Measurements from ENCODE around the gene PKIG. TPM values are rescaled to one million over a fixed set of nuclear protein-coding genes. Genes with fewer than 3 reads are reported as not detected.

The PKIG gene
- polyA plus RNA-seq, 1 of the 3 experiments (the other 2 are of a cell fraction), result 92.9 TPM

DNA sequence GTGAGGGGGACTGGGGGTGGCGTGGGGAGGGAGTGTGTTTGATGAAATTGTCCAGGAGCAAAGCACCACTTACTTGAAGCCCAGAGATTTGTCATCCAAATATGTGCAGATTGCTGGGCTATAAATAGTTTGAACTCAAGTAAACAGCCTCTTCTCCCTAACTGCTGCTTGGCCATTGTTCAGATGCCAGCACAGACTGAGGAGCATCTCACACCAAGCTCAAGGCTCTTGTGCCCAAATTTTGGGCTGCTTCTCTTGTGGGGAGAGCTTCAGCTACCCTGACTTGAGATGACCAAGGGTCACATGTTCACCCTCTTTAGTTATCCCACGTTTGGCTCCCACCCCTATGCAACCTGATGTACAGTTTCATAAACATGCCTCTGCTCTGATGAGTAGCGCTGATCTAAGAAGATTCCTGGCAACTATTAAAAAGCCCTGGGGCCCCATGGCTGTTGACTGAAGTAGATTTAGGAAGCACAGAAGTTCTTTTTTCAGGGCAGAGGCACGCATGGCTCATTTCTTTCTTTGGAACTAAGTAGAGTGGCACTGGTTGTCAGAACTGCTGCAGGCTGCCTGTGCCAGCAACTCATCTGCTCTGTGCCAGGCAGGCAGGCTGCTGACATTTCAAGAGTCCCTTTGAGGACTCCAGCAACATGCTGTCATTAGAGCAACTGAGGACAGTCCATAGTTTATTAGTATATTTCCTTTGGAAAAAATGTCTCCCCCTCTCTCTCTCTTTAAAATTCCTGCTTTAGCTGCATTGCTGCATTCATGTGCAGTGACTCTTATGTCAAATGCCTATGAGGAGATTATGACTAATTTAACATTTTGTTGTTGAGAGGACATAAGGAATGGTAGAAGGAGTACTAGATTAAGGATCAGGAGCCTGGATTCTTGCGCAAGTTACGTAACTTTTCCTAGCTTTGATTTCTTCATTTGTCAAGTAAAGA, 9.6 kb upstream of the PKIG start (continued):
- TF ChIP-seq EP300 (IDR thresholded peaks at IDR 0.05; ENCODE audit: borderline replicate concordance in 1 of 2, low read depth in 1 of 2, low read length in 1 of 2) (peak in 1 of 2 experiments; percentile 34; a peak in 1 of 4 replicates), FOXM1 (IDR thresholded peaks at IDR 0.05; ENCODE audit: low read depth) (0 out of 2 replicates have a peak, but pooled peaks have one; percentile 32), FOXJ3 (CRISPR knock-in tag; IDR thresholded peaks at IDR 0.05) (no peak), USF2 (IDR thresholded peaks at IDR 0.05; ENCODE audit: borderline replicate concordance, low read depth, low read length) (no peak), POLR2AphosphoS5 (IDR thresholded peaks at IDR 0.05; ENCODE audit: low read depth, low read length) (peak; percentile 57)
- TF ChIP-seq, protein P1, sequence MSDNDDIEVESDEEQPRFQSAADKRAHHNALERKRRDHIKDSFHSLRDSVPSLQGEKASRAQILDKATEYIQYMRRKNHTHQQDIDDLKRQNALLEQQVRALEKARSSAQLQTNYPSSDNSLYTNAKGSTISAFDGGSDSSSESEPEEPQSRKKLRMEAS (IDR thresholded peaks at IDR 0.05; ENCODE audit: low read depth), result peak; percentile 9; the same call in 1 of the 2 replicates

DNA sequence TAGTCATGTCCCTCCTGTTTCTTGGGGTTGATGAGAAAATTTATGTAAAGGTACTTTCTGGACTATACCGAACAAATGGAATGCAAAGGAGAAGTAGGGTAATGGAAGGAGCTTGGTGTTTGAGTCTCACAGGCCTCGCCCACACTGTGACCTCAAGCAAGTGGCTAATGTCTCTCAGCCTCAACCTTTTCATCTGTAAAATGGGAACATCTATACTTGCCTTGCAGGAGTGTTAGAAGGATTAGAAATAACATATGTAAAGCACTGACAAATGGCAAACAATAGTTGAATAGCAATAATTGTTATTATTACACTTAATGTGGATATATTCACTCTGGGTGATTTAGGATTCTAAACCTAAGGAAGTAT, 8.9 kb upstream of the PKIG start:
- no peaks in the 10 kb centered on the region for H4K20me1 ChIP-seq (ENCODE audit: insufficient read depth)
- POLR2A ChIA-PET, result no interaction called here
- peaks cover 14 to 26% of the 10 kb centered on the region in 2 experiments; a peak in 3 of 4 replicates for H3K4me1 ChIP-seq (ENCODE audit: control insufficient read depth in 1 of 2, insufficient read depth in 2 of 2, low read depth in 1 of 2, low read length in 1 of 2)
- H3K4me3 ChIP-seq (ENCODE audit: low read depth in 2 of 2, low read length in 1 of 2), result no peak overlapping the region; a peak in 1 of 4 replicates
- H3K9me2 ChIP-seq, result no peaks in the 10 kb centered on the region
- peak overlapping the region; percentile 83 to 97 for H3K27ac ChIP-seq (ENCODE audit: low read depth in 2 of 2, low read length in 1 of 2)
- TF ChIP-seq TEAD4 (IDR thresholded peaks at IDR 0.05; ENCODE audit: borderline replicate concordance, insufficient read depth), result no peak
- TF ChIP-seq NRF1 (IDR thresholded peaks at IDR 0.05; ENCODE audit: low read depth, low read length), result no peak
- no peak for TF ChIP-seq GABPA (IDR thresholded peaks at IDR 0.05; ENCODE audit: low read depth)
- no peak for TF ChIP-seq USF2 (IDR thresholded peaks at IDR 0.05; ENCODE audit: borderline replicate concordance, low read depth, low read length)
- no peak for TF ChIP-seq TCF12 (IDR thresholded peaks at IDR 0.05)
- TF ChIP-seq, protein P2, sequence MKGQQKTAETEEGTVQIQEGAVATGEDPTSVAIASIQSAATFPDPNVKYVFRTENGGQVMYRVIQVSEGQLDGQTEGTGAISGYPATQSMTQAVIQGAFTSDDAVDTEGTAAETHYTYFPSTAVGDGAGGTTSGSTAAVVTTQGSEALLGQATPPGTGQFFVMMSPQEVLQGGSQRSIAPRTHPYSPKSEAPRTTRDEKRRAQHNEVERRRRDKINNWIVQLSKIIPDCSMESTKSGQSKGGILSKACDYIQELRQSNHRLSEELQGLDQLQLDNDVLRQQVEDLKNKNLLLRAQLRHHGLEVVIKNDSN (IDR thresholded peaks at IDR 0.05; ENCODE audit: borderline replicate concordance, low read depth), result no peak
- TF ChIP-seq RXRA (IDR thresholded peaks at IDR 0.05; ENCODE audit: borderline replicate concordance, low read depth), result no peak
- TF ChIP-seq ELF1 (IDR thresholded peaks at IDR 0.05), result no peak
- no peak for TF ChIP-seq GATA2 (CRISPR knock-in tag; IDR thresholded peaks at IDR 0.05)
- no peak for TF ChIP-seq RAD21 (IDR thresholded peaks at IDR 0.05; ENCODE audit: low read length)
- no peak for TF ChIP-seq RCOR1 (IDR thresholded peaks at IDR 0.05; ENCODE audit: low read length)
- TF ChIP-seq NFIC (IDR thresholded peaks at IDR 0.05; ENCODE audit: borderline replicate concordance), result no peak
- no peak for TF ChIP-seq FOXJ3 (CRISPR knock-in tag; IDR thresholded peaks at IDR 0.05)
- no peak for TF ChIP-seq SIN3A (IDR thresholded peaks at IDR 0.05; ENCODE audit: borderline replicate concordance, low read depth, low read length)
- TF ChIP-seq RFX5 (IDR thresholded peaks at IDR 0.05; ENCODE audit: low read length), result no peak
- TF ChIP-seq FOSL2 (IDR thresholded peaks at IDR 0.05; ENCODE audit: borderline replicate concordance, low read depth), result no peak
- TF ChIP-seq, protein P1 (IDR thresholded peaks at IDR 0.05; ENCODE audit: low read depth), result no peak
- H3K27me3 ChIP-seq (ENCODE audit: insufficient read depth), result no peaks in the 10 kb centered on the region
- peak overlapping the region; percentile 65 for H3K4me2 ChIP-seq
- no peak for DNase-seq
- H3K9me3 ChIP-seq, result no peaks in the 10 kb centered on the region
- 74% methylated on average over 2 of the region's 2 CpGs for WGBS (ENCODE audit: low lambda C conversion rate)
- no peaks in the 10 kb centered on the region for H3K36me3 ChIP-seq (replicated peaks in 1 of 2; ENCODE audit: control insufficient read depth in 1 of 2, insufficient read depth in 2 of 2, low read length in 1 of 2)
- peak overlapping the region; percentile 79; the same call in 1 of the 2 replicates for H3K9ac ChIP-seq
- H3K79me2 ChIP-seq (ENCODE audit: insufficient read depth), result peaks cover 38% of the 10 kb centered on the region
- no peak overlapping the region for H2AFZ ChIP-seq (ENCODE audit: low read depth)
- H3F3A ChIP-seq (replicated peaks; ENCODE audit: insufficient read depth), result peaks cover 29% of the 10 kb centered on the region
- CTCF ChIA-PET, result interaction anchor here (0.7 to 1.0 kb wide), 2 partner anchors 56 to 59 kb away, joined by 3 read pairs; no protein-coding TSS in a partner anchor
